HepG2 (cell line): ENCODE data around the gene KCNJ6. TPM values are rescaled to one million over a fixed set of nuclear protein-coding genes. Genes with fewer than 3 reads are reported as not detected.

ENCODE experiments used
- BCL3 ChIP-seq: sonication (generic); formaldehyde crosslinking; IDR thresholded peaks from 2 replicates; pipeline ENCODE4 v1.5.1; 2020; ENCODE audit warnings: mild to moderate bottlenecking, missing genetic modification reagents, moderate library complexity
- ELF3 ChIP-seq: IDR thresholded peaks from 2 replicates; pipeline ENCODE4 v1.6.1; 2016; ENCODE audit warnings: missing genetic modification reagents, missing compliant biosample characterization
- MAFG ChIP-seq: sonication (generic); formaldehyde crosslinking; IDR thresholded peaks from 2 replicates; pipeline ENCODE4 v1.5.1; 2020; ENCODE audit warnings: mild to moderate bottlenecking, missing genetic modification reagents
- PPARG ChIP-seq: conservative IDR thresholded peaks from 2 replicates; pipeline ENCODE4 v1.6.1; 2016; ENCODE audit warnings: missing biosample characterization, missing genetic modification reagents
- TIGD3 ChIP-seq: sonication (generic); formaldehyde crosslinking; IDR thresholded peaks from 2 replicates; pipeline ENCODE4 v1.5.1; 2020; ENCODE audit warnings: mild to moderate bottlenecking, missing genetic modification reagents, borderline replicate concordance
- ZNF280D ChIP-seq: sonication (generic); formaldehyde crosslinking; IDR thresholded peaks from 2 replicates; pipeline ENCODE4 v1.5.1; 2020; ENCODE audit warnings: mild to moderate bottlenecking, missing genetic modification reagents
- ZNF784 ChIP-seq: sonication (generic); formaldehyde crosslinking; IDR thresholded peaks from 2 replicates; pipeline ENCODE4 v1.5.1; 2020; ENCODE audit warnings: missing genetic modification reagents, mild to moderate bottlenecking, borderline replicate concordance
- polyA plus RNA-seq, 8 experiments: library from polyadenylated mRNA; depleted of rRNA in 3 of 8; stranded (reverse) in 7 of 8; unstranded in 1 of 8; fragments of >200 nt; fragmentation: Illumina TruSeq in 4 of 8; extraction: Trizol in 4 of 8; gene quantifications; 2 replicates each; pipeline versions ENCODE4 v1.2.1 to v1.2.3, GENCODE V29; 2011 to 2016; ENCODE audit warnings: low read depth in 4 of 8, missing spikeins in 1 of 8, mixed read lengths in 1 of 8; ENCODE audit not compliant: insufficient read depth in 1 of 8
- total RNA-seq, 5 experiments: library from RNA; depleted of rRNA; stranded (reverse); fragments of >200 nt; fragmentation: Illumina TruSeq; extraction: Trizol; gene quantifications; 2 replicates each; pipeline ENCODE4 v1.2.3, GENCODE V29; 2016; ENCODE audit warnings: low read depth in 1 of 5
- TF ChIP-seq, protein P1 (sequence below): sonication (generic); formaldehyde crosslinking; IDR thresholded peaks from 2 replicates; pipeline ENCODE4 v1.5.0; 2020; ENCODE audit warnings: missing genetic modification reagents

KCNJ6 gene
- total and polyA plus RNA-seq, 2 of the 13 experiments (the other 11 are each of a cell fraction or from before 2014, with no cell fraction given): not detected

- TF ChIP-seq ZNF280D (CRISPR knock-in tag) (no peak), TIGD3 (CRISPR knock-in tag) (no peak), PPARG (CRISPR knock-in tag) (no peak), BCL3 (no peak), ELF3 (CRISPR knock-in tag) (no peak), ZNF784 (CRISPR knock-in tag) (no peak), MAFG (CRISPR knock-in tag) (no peak)
- TF ChIP-seq, protein P1, sequence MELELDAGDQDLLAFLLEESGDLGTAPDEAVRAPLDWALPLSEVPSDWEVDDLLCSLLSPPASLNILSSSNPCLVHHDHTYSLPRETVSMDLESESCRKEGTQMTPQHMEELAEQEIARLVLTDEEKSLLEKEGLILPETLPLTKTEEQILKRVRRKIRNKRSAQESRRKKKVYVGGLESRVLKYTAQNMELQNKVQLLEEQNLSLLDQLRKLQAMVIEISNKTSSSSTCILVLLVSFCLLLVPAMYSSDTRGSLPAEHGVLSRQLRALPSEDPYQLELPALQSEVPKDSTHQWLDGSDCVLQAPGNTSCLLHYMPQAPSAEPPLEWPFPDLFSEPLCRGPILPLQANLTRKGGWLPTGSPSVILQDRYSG: no peak
These were observed 322.4 kb downstream of the KCNJ6 start (continued) for GRCh38 chr21:37593740-37594471.
